OCI-LY7 (cell line): ENCODE data around the gene ASB18. TPM values are rescaled to one million over a fixed set of nuclear protein-coding genes. Genes with fewer than 3 reads are reported as not detected.
"Not testable (repeated sequence)": the region's sequence is repeated elsewhere in the genome, so short reads cannot be mapped to it uniquely, and the experiment has no call there.

Experiments used
- BruUV-seq: library from RNA; stranded (reverse); fragments of 400-500 nt; replicated peaks from 2 replicates; lab custom pipeline; 2021; lab: Mats Ljungman, UMichigan
- CTCF ChIA-PET: fragments of 300-600 bp; sonication (Branson Sonifier 250); formaldehyde crosslinking; loops from one replicate; lab custom pipeline; 2022; ENCODE audit warnings: antibody characterized with exemption; ENCODE audit not compliant: unreplicated experiment; lab: Charles Lee
- POLR2A ChIA-PET: fragments of 300-600 bp; sonication (Branson Sonifier 250); formaldehyde crosslinking; loops from one replicate; lab custom pipeline; 2022; ENCODE audit warnings: antibody characterized with exemption; lab: Charles Lee
- DNase-seq: peaks from one replicate; pipeline ENCODE4 v3.0.0-alpha.2; 2015; ENCODE audit warnings: low spot score
- H2AFZ ChIP-seq: fragments of 200-600 bp; sonication (generic), shearing (Covaris generic); 2 replicates; pipeline ENCODE4 v1.6.1; 2014; ENCODE audit warnings: mild to moderate bottlenecking, antibody characterized with exemption, low read length, moderate library complexity
- H3K27ac ChIP-seq: fragments of 200-600 bp; sonication (generic); 2 replicates; pipeline ENCODE4 v1.5.1; 2014; ENCODE audit warnings: mixed run types, low read depth, mild to moderate bottlenecking, moderate library complexity, low read length, inconsistent platforms; ENCODE audit not compliant: poor library complexity, severe bottlenecking
- H3K36me3 ChIP-seq: fragments of 200-600 bp; sonication (generic); 2 replicates; pipeline ENCODE4 v1.6.1; 2014; ENCODE audit warnings: mild to moderate bottlenecking, antibody characterized with exemption, low read length, moderate library complexity, mixed read lengths; ENCODE audit not compliant: insufficient read depth
- H3K4me1 ChIP-seq: fragments of 200-600 bp; sonication (generic); 2 replicates; pipeline ENCODE4 v1.5.1; 2014; ENCODE audit warnings: mild to moderate bottlenecking, low read length; ENCODE audit not compliant: insufficient read depth, poor library complexity, severe bottlenecking
- H3K4me2 ChIP-seq: fragments of 200-600 bp; sonication (generic); 2 replicates; pipeline ENCODE4 v1.6.1; 2014; ENCODE audit warnings: mild to moderate bottlenecking, low read length
- H3K4me3 ChIP-seq: fragments of 200-600 bp; sonication (generic); 2 replicates; pipeline ENCODE4 v1.5.1; 2014; ENCODE audit warnings: mild to moderate bottlenecking, low read depth, low read length; ENCODE audit not compliant: poor library complexity, severe bottlenecking
- H3K79me2 ChIP-seq: fragments of 200-600 bp; sonication (generic); 2 replicates; pipeline ENCODE4 v1.6.1; 2016; ENCODE audit warnings: low read depth, mild to moderate bottlenecking, low read length, moderate library complexity, mixed read lengths; ENCODE audit not compliant: insufficient read depth
- H3K9me2 ChIP-seq: fragments of 200-600 bp; sonication (generic); 2 replicates; pipeline ENCODE4 v1.6.1; 2016; ENCODE audit warnings: mild to moderate bottlenecking, low read length, mixed read lengths; ENCODE audit not compliant: insufficient read depth
- H3K9me3 ChIP-seq: fragments of 200-600 bp; sonication (generic); 2 replicates; pipeline ENCODE4 v1.6.1; 2014; ENCODE audit warnings: mild to moderate bottlenecking, mixed run types, low read length, mixed read lengths
- H4K20me1 ChIP-seq: fragments of 200-600 bp; sonication (generic); 2 replicates; pipeline ENCODE4 v1.6.1; 2014; ENCODE audit warnings: mild to moderate bottlenecking, antibody characterized with exemption, low read length, moderate library complexity, mixed read lengths; ENCODE audit not compliant: insufficient read depth
- CTCF ChIP-seq: fragments of 200-600 bp; sonication (generic); conservative IDR thresholded peaks from 2 replicates; pipeline ENCODE4 v1.5.1; 2014; ENCODE audit warnings: mild to moderate bottlenecking, antibody characterized with exemption, low read length, moderate library complexity, mixed read lengths
- EZH2phosphoT487 ChIP-seq: fragments of 200-600 bp; sonication (generic); IDR thresholded peaks from 2 replicates; pipeline ENCODE4 v1.6.1; 2018; ENCODE audit warnings: low read depth, borderline replicate concordance, mild to moderate bottlenecking, mixed run types, antibody characterized with exemption, low read length, moderate library complexity, mixed read lengths
- intact Hi-C: fragments of 100-400 bp; cut with micrococcal nuclease; formaldehyde crosslinking; loops from one replicate; pipeline ENCODE4 v1.10.0; 2022; ENCODE audit not compliant: unreplicated experiment
- total RNA-seq, 2 experiments: library from RNA; depleted of rRNA in 1 of 2; stranded (reverse); fragments of >200 nt in 1 of 2; shearing (Covaris generic) in 1 of 2; gene quantifications; 2 replicates each; pipeline ENCODE4 v1.2.3, GENCODE V29; 2014 to 2022

ASB18 gene
- total RNA-seq, 2 experiments from 2014 or later = not detected

GRCh38 chr2:236289766-236290462 is 25.7 kb upstream of the ASB18 start:
- H3K9me2 ChIP-seq = no peaks in the 10 kb centered on the region
- ChIA-PET POLR2A (no interaction called here), CTCF (no interaction called here)
- H3K4me2 ChIP-seq = no peak overlapping the region
- no peaks in the 10 kb centered on the region for H3K9me3 ChIP-seq
- no peaks in the 10 kb centered on the region for H3K79me2 ChIP-seq
- H3K4me1 ChIP-seq = no peaks in the 10 kb centered on the region
- H4K20me1 ChIP-seq = no peaks in the 10 kb centered on the region
- no peak overlapping the region for H3K4me3 ChIP-seq
- no peak overlapping the region for H3K27ac ChIP-seq
- no peak overlapping the region for H2AFZ ChIP-seq
- no peak for DNase-seq
- TF ChIP-seq CTCF (no peak), EZH2phosphoT487 (no peak)
- intact Hi-C loops = no loop called here
- no peaks in the 10 kb centered on the region for H3K36me3 ChIP-seq
- BruUV-seq = no TSS peak

GRCh38 chr2:236288373-236288772 is 24.2 kb upstream of the ASB18 start:
- H3K9me2 ChIP-seq, H3K79me2 ChIP-seq, H3K36me3 ChIP-seq, H3K27ac ChIP-seq, H3K4me3 ChIP-seq, H3K4me1 ChIP-seq, BruUV-seq, H3K4me2 ChIP-seq, DNase-seq, H2AFZ ChIP-seq, POLR2A ChIA-PET, H3K9me3 ChIP-seq, H4K20me1 ChIP-seq, intact Hi-C loops, CTCF ChIA-PET: not testable (repeated sequence)

GRCh38 chr2:236287656-236288055 is 23.4 kb upstream of the ASB18 start:
- H3K9me3 ChIP-seq = no peaks in the 10 kb centered on the region
- H3K27ac ChIP-seq = no peak overlapping the region
- no peak overlapping the region for H3K4me2 ChIP-seq
- intact Hi-C loops = no loop called here
- POLR2A ChIA-PET = no interaction called here
- H2AFZ ChIP-seq = no peak overlapping the region
- H3K4me1 ChIP-seq = no peaks in the 10 kb centered on the region
- TF ChIP-seq CTCF (no peak), EZH2phosphoT487 (no peak)
- BruUV-seq = no TSS peak
- H3K9me2 ChIP-seq = no peaks in the 10 kb centered on the region
- no peak for DNase-seq
- CTCF ChIA-PET = no interaction called here
- H3K4me3 ChIP-seq = no peak overlapping the region
- H3K79me2 ChIP-seq = no peaks in the 10 kb centered on the region
- H3K36me3 ChIP-seq = no peaks in the 10 kb centered on the region
- H4K20me1 ChIP-seq = no peaks in the 10 kb centered on the region
